Measurements from ENCODE around the gene TTC23L.

DNA sequence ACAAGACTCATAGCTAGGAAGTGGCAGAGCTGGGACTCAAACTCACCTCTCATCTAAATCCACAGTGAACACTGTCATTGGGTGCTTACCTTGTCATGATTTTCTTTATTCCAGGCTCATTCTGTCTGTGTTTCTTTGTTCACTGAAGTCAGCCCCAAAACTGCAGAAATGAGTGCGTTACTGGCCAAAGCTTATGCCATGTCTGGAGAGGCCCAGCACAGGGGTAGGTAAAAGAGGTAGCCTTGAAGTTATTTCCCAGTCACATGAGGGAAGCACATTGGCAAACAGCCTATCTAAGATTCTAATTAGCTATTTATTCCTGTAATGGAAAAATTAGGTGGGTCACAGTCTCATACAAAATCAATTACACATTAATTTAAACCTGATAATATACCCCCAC, 29.8 kb downstream of the TTC23L start:
- TF ChIP-seq CTCF (conservative IDR thresholded peaks at IDR 0.05 in 1 of 2, IDR thresholded peaks at IDR 0.05 in 1 of 2; ENCODE audit: low read depth in 1 of 2, low read length in 2 of 2) (no peak), EZH2 (IDR thresholded peaks at IDR 0.05; ENCODE audit: low read length, missing control alignments) (no peak)
